T-helper 2 cell treated with Interferon-gamma antibody and Interleukin-4, amounts not matched to agents 100 ng/mL and 5 ng/mL, for 36 hours (primary cell): ENCODE measurements around the gene ADAM10. TPM values are rescaled to one million over a fixed set of nuclear protein-coding genes. Genes with fewer than 3 reads are reported as not detected.

Source experiments
- intact Hi-C: fragments of 100-400 bp; cut with micrococcal nuclease; formaldehyde crosslinking; loops from one replicate; pipeline ENCODE4 v1.15.1; 2023
- total RNA-seq: library from RNA; stranded (reverse); gene quantifications from 2 replicates; pipeline ENCODE4 v1.2.3, GENCODE V29; 2022

The ADAM10 gene
- total RNA-seq, 1 donor from 2014 or later, result 166 TPM

GRCh38 chr15:58538901-58539300, 210.6 kb downstream of the ADAM10 start:
- intact Hi-C loops, result no loop called here

Other genes starting within 250 kb of the ADAM10 start
- gene MINDY2, start 21.6 kb upstream of the ADAM10 start, total RNA-seq, result 12.6 and 13.4 TPM in 2 replicates
- gene SLTM, start 184.0 kb upstream of the ADAM10 start, total RNA-seq, result 124 and 130 TPM in 2 replicates
- 37.8 and 45.3 TPM in 2 replicates for gene RNF111, start 238.0 kb upstream of the ADAM10 start, total RNA-seq